Occipital lobe (tissue), 2 donors: ENCODE data around the gene IL17RD. TPM values are rescaled to one million over a fixed set of nuclear protein-coding genes. Genes with fewer than 3 reads are reported as not detected.

Experiments used
- DNase-seq: peaks from one replicate; lab custom pipeline; 2025; lab: John Stamatoyannopoulos, UW
- total RNA-seq: library from RNA; depleted of rRNA; stranded (reverse); fragments of >200 nt; gene quantifications from one replicate; pipeline ENCODE4 v1.2.3, GENCODE V29; 2014

Gene IL17RD
- total RNA-seq, 1 donor from 2014 or later: 38.1 TPM

GRCh38 chr3:57068437-57069089 is 96.6 kb downstream of the IL17RD start:
- no peak for DNase-seq

DNA sequence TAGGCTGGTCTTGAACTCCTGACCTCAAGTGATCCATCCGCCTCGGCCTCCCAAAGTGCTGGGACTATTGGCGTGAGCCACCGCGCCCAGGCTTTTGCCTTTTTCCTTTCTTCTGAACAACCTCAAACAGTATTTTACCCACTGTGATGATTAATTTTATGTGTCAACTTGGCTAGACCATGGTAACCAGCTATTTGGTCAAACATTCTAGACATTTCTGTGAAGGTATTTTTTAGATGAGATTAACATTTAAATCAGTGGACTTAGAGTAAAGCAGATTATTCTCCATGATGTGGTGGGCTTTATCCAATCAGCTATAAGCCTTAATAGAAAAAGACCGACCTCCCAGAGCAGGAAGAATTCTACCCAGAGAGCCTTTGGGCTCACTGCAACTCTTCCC is 98.7 kb downstream of the IL17RD start:
- DNase-seq: no peak

- DNase-seq: no peak
Measured at GRCh38 chr3:57065588-57065987, 99.6 kb downstream of the IL17RD start.

GRCh38 chr3:57064572-57064971 is 100.6 kb downstream of the IL17RD start:
- no peak for DNase-seq

GRCh38 chr3:57064001-57064400 is 101.2 kb downstream of the IL17RD start:
- no peak for DNase-seq

GRCh38 chr3:57063032-57063431 is 102.1 kb downstream of the IL17RD start:
- DNase-seq: no peak

- no peak for DNase-seq
Measured at GRCh38 chr3:57062101-57062631, 103.0 kb downstream of the IL17RD start.

GRCh38 chr3:57061556-57061955 is 103.6 kb downstream of the IL17RD start:
- DNase-seq: no peak

GRCh38 chr3:57060089-57060821 is 104.9 kb downstream of the IL17RD start, which contains the start of gene SPATA12:
TSS of gene SPATA12 (plus strand) at chr3:57060664. CDS start at chr3:57073695, 13,031 bp downstream.
- DNase-seq: peak; percentile 67

- no peak for DNase-seq
Measured at GRCh38 chr3:57059411-57059810, 105.7 kb downstream of the IL17RD start.

- no peak for DNase-seq
Measured at GRCh38 chr3:57057351-57057750, 107.8 kb downstream of the IL17RD start.

DNA sequence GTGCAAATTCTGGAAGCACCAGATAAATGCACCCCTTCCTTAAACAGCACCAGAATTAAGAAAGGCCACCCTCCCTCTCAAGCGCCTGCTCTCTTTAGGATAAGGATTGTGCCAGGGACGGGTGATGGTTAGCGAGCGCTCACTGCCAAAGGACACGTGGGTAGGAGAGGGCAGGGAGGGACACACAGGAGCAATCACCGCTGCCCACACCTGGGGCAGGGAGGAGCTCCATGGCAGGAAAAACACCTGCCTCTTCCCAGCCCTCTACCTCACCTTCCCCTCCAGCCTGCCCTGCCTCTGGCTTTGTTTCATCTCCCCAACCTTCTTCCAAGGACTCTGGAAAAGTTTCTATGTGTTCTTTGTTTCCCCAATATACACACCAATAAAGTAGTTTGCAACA is 112.0 kb downstream of the IL17RD start:
- no peak for DNase-seq

GRCh38 chr3:57052662-57053061 is 112.5 kb downstream of the IL17RD start:
- DNase-seq: no peak

DNA sequence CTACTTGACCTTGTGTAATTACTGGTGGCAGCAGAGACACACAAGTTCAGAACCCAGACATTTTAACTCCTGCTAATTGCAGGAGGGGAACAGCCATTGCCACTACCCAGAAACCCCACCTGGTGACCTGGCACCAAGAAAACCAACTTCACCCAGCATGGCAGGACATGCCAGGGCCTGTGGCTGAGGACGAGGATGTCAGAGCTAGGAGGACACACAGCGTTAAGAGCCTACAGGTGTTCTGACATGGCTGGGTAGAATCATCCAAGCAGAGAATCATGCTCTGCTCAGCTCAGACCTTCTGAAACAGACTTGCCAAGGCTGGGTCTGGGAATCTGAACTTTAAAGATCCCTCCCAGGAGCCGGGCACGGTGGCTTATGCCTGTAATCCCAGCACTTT is 116.4 kb downstream of the IL17RD start:
- no peak for DNase-seq

DNA sequence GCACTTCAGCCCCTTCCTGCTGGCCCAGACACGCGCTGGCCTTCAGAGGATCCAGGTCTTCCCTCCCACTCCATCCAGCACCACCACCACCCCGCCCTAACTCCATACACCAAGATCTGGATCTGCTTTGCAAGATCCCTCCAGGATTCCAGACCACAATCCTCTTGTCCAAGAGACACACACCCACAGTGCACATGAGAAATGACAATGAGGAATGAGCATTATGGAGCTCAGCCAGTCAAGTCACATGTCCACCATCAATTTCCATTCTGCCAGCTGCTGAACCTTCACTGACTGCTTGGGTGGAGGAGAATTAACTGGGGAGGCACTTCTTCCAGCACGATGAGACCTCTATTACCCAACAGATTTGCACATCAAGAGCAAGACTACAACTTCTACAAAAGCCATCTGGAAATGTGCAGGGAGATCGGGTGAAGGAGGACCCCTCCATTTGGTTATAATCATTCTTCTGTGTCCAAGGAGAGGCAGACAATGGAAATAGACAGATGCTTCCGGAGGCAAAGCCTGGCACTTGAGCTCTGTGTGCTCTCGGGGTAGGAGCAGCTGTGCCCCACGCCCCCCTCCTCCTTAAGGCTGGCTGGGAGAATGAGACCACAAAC is 117.0 kb downstream of the IL17RD start:
- DNase-seq: no peak

DNA sequence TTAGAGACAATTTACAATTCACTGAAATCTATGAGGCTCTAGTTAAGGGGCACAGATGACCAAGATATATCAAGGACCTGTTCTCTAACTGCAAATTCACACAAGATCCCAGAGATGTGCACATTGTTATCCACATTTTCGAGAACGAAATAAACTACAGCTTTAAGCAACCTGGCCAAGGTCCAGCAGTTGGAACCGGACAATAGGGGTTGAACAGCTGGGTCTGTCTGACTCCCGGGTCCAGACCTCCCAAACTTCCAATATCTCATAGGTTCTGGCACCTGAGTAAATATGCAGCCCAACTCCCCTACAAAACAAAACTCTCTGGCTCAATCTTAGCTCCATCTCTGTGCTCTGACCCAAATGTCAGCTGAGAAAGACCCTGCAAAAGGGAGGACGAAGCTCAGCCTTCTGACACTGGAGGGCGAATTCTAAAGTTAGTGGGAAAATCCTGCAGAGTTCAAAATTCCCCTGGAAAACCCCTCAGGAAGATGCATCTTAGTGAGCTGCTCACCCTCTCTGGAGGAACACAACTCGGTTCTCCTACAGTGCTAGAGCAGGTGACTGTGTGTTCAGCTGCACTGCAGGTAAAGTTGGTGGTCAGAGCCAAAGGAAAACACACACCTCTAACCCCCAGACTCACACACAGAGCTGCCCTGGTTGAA is 118.9 kb downstream of the IL17RD start:
- DNase-seq: no peak

DNA sequence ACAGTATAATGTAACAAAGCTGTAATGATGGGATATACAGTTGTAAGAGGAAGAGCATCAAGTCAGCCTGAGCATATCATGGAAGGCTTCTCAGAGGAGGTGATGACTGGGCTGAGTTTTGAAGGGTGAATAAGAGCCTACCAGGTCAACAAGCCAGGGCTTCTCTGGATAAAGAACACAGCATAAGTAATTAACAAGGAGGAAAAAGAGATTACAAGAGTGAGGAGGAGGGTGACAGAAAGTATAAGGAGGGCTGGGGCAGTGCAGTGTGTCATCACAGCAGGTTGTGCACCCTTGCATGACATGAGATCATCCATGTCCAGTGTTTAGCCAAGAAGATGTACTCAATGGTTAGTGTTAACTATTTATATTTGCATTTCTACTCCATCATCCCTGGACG is 121.6 kb downstream of the IL17RD start:
- no peak for DNase-seq

GRCh38 chr3:57041674-57042073 is 123.5 kb downstream of the IL17RD start:
- DNase-seq: no peak
